Prostate gland (tissue), 2 donors: ENCODE measurements around the gene CENPB.

Experiments
- POLR2AphosphoS5 ChIP-seq: sonication (generic); formaldehyde crosslinking; IDR thresholded peaks from one replicate; pipeline ENCODE4 v1.6.1; 2017; ENCODE audit warnings: antibody characterized with exemption
- TF ChIP-seq, protein P1 (sequence below), 4 experiments: fragments of 200-600 bp in 2 of 4; fragments of 450-650 bp in 2 of 4; sonication (generic) in 2 of 4; IDR thresholded peaks; 1 replicate in 3 of 4; 2 replicates in 1 of 4; pipeline ENCODE4 v1.5.1; 2016 to 2019; ENCODE audit warnings: antibody characterized with exemption in 4 of 4, mild to moderate bottlenecking in 2 of 4, moderate library complexity in 2 of 4

DNA sequence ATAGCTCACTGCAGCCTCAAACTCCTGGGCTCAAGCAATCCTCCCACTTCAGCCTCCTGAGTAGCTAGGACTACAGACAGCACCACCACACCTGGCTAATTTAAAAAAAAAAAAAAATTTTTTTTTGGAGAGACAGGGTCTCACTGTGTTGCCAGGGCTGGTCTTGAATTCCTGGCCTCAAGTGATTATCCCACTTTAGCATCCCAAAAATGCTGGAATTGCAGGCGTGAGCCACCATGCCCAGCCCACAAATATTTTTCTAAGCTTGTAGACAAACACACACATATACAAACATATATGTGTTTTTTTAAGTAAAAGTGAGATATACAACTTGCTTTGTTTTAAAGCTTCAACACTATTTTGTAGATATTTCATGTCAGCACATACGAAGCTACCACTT lies 43.3 kb downstream of the CENPB start:
- no peak for TF ChIP-seq POLR2AphosphoS5
- TF ChIP-seq, protein P1, sequence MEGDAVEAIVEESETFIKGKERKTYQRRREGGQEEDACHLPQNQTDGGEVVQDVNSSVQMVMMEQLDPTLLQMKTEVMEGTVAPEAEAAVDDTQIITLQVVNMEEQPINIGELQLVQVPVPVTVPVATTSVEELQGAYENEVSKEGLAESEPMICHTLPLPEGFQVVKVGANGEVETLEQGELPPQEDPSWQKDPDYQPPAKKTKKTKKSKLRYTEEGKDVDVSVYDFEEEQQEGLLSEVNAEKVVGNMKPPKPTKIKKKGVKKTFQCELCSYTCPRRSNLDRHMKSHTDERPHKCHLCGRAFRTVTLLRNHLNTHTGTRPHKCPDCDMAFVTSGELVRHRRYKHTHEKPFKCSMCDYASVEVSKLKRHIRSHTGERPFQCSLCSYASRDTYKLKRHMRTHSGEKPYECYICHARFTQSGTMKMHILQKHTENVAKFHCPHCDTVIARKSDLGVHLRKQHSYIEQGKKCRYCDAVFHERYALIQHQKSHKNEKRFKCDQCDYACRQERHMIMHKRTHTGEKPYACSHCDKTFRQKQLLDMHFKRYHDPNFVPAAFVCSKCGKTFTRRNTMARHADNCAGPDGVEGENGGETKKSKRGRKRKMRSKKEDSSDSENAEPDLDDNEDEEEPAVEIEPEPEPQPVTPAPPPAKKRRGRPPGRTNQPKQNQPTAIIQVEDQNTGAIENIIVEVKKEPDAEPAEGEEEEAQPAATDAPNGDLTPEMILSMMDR (IDR thresholded peaks at IDR 0.05), result no peak
